HG03439 (cell line): Measurements from ENCODE around the gene RTN4RL1.
"Not testable (repeated sequence)": the region's sequence is repeated elsewhere in the genome, so short reads cannot be mapped to it uniquely, and the experiment has no call there.

Experiments used
- ATAC-seq: cut with Tn5 transposase; IDR thresholded peaks from one replicate; pipeline ENCODE4 v1.9.1; 2021; ENCODE audit warnings: mild to moderate bottlenecking, moderate library complexity; ENCODE audit not compliant: unreplicated experiment

RTN4RL1 gene

GRCh38 chr17:1899403-1900000 is 125.6 kb downstream of the RTN4RL1 start:
- ATAC-seq: no peak

DNA sequence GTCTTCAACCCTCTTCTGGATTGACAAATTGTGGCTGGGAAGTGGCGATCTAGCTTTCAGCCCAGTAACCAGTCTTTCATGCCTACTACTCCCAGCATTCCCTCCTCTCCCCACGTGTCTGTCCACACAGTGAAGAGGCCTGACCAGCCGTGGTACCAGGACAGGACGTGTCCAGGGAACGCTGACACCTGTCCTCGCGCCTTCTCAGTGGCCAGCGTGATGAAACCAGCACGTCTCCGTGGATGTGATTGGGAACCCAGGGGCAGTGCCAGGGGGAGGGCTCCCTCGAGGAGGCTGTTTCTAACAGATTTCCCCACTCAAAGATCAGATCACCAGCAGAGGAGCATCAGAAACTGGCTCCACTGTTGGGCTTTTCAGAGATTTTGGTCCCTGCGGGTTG is 126.3 kb downstream of the RTN4RL1 start:
- no peak for ATAC-seq

DNA sequence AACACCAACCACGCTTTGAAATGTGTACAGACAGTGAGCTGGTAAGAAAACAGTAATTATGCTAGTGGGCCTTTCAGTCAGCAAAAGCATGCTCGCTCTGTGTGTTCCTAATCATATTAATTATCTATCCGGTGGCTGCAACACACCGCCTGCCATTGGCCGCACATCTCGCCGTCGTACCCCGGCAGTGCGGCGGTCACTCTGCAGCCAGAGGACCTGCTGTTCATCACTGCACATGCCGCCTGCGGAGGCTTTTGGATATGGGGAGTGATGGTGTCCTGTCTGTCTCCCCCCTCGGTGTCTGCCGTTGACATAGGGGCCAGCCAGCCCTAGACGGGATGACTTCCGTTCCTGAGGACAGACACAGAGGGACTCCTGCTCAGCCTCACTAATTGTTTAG is 126.8 kb downstream of the RTN4RL1 start:
- no peak for ATAC-seq

- ATAC-seq: no peak
These were observed 128.0 kb downstream of the RTN4RL1 start for GRCh38 chr17:1897105-1897656.

- no peak for ATAC-seq
These were observed 128.7 kb downstream of the RTN4RL1 start for GRCh38 chr17:1896243-1897104.

DNA sequence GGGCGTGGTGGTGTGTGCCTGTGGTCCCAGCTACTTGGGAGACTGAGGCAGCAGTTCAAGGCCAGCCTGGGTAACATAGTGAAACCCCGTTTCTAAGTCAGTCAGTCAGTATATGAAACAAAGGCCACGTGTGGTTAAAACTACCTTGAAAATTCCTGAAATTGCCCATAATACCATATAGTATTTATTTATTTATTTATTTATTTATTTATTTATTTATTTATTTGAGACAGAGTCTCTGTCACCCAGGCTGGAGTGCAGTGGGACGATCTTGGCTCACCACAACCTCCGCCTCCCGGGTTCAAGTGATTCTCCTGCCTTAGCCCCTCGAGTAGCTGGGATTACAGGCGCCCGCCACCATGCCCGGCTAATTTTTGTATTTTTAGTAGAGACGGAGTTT is 129.7 kb downstream of the RTN4RL1 start:
- not testable (repeated sequence) for ATAC-seq

DNA sequence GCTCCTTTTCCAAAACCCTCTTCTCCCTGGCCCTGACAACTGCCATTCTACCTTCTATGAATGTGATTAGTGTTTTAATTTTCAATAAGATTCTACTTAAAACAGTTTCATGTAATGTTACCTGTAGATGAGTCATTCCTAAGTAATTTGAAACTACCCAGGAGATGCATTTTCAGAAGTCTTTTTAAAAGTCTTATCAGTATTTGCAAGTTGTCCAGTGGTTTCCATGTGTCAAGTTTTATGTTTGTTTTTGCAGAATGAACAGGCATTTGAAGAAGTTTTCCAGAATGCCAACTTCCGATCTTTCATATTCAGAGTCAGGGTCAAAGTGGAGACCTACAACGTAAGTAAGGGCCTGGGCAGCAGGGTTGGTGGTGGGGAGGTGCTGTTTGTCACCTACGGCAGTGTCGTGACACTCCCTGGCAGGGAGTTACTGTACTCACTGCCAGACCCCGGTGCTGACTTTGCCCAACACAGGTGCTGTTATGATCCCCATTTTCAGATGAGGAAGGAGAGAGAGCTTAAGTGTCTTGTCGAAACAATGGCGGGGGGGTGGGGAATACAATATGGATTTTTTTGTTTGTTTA is 130.3 kb downstream of the RTN4RL1 start:
- ATAC-seq: no peak

DNA sequence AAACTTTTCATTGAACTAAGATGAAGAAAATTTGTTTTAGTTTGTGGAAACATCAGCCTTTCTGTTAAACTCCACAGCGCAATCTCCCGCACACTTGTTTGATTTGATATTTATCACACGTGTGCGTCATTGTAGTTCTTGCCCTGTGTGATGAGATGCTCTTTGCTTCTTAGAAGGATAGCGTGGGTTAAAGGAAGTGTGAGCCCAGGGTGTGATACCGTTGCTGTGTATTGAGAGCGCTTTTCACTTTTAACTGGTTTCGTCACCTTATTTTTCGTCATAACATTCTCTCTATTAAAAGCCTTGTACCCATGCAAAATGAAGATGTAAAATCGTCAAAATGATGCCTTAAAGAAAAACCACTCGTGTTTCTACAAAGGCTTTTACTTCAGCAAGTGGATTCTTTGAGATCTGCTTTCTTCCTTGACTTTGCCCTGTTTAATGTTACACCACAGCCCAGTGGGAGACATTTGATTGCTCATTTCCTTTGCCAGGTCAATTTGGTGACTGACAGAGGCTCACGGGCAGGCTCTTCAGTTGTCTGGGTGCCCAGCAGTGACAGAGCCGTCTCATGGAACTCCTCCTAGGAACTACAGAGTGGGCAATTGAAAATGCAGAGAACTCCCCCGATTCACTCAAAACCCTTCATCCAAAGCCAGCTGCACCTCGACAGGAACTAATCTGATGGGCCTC is 134.2 kb downstream of the RTN4RL1 start:
- no peak for ATAC-seq

DNA sequence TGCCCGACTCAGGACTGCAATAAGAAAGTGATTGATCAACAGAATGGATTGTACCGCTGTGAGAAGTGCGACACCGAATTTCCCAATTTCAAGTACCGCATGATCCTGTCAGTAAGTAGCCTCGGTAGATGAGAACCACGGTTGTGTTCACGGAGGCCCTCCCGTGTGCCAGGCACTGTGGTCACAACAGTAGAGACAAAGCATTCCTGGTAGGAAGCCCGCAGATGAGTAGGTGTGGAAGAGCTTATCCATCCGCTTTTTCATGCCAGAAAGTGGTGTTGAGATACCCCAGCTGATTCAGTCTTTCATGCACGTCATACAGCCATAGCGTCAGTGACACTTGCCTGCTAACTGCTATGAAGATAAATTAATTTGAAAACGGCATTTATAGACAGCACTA is 136.4 kb downstream of the RTN4RL1 start:
- ATAC-seq: no peak
